Forelimb muscle (tissue), 1 donor: ENCODE measurements around the gene ST3GAL4. TPM values are rescaled to one million over a fixed set of nuclear protein-coding genes. Genes with fewer than 3 reads are reported as not detected.
"Not testable (repeated sequence)": the region's sequence is repeated elsewhere in the genome, so short reads cannot be mapped to it uniquely, and the experiment has no call there.

ENCODE experiments used
- DNase-seq: peaks from one replicate; pipeline ENCODE4 v3.0.0-alpha.2; 2013; ENCODE audit warnings: low read depth
- polyA plus RNA-seq: library from polyadenylated mRNA; unstranded; fragments of 120-200 nt; gene quantifications from one replicate; pipeline ENCODE4 v1.2.1, GENCODE V29; 2013; ENCODE audit not compliant: insufficient read length

The ST3GAL4 gene
- polyA plus RNA-seq, 1 donor: 27.2 TPM

GRCh38 chr11:126345759-126346585, 9.5 kb upstream of the ST3GAL4 start:
- DNase-seq: no peak

- no peak for DNase-seq
Measured at GRCh38 chr11:126346586-126346940, 8.9 kb upstream of the ST3GAL4 start.

- not testable (repeated sequence) for DNase-seq
Measured at GRCh38 chr11:126346946-126347345, 8.5 kb upstream of the ST3GAL4 start.

GRCh38 chr11:126347751-126348668, 7.5 kb upstream of the ST3GAL4 start:
- DNase-seq: no peak

GRCh38 chr11:126348806-126349582, 6.5 kb upstream of the ST3GAL4 start:
- no peak for DNase-seq

- no peak for DNase-seq
Measured at GRCh38 chr11:126350836-126351235, 4.7 kb upstream of the ST3GAL4 start.

GRCh38 chr11:126352163-126352562, 3.3 kb upstream of the ST3GAL4 start:
- no peak for DNase-seq

GRCh38 chr11:126352934-126353801, 2.3 kb upstream of the ST3GAL4 start:
- no peak for DNase-seq

GRCh38 chr11:126354631-126355323, 709 bp upstream of the ST3GAL4 start:
- DNase-seq: no peak

- DNase-seq: no peak
Measured at GRCh38 chr11:126355926-126356897, 726 bp downstream of the ST3GAL4 start.

GRCh38 chr11:126357055-126357962, 1.8 kb downstream of the ST3GAL4 start:
- no peak for DNase-seq

GRCh38 chr11:126357969-126358762, 2.7 kb downstream of the ST3GAL4 start:
- no peak for DNase-seq

GRCh38 chr11:126358763-126359160, 3.3 kb downstream of the ST3GAL4 start:
- DNase-seq: no peak

GRCh38 chr11:126359431-126360048, 4.1 kb downstream of the ST3GAL4 start:
- DNase-seq: no peak

- DNase-seq: no peak
Measured at GRCh38 chr11:126360049-126360446, 4.6 kb downstream of the ST3GAL4 start.

GRCh38 chr11:126361400-126361799, 5.9 kb downstream of the ST3GAL4 start:
- DNase-seq: no peak
